ENCODE data around the gene CDX2. TPM values are rescaled to one million over a fixed set of nuclear protein-coding genes. Genes with fewer than 3 reads are reported as not detected.

CDX2 gene
- total and polyA plus RNA-seq, 2 donors (not counting 1 experiment from before 2014, with no cell fraction given) = not detected

DNA sequence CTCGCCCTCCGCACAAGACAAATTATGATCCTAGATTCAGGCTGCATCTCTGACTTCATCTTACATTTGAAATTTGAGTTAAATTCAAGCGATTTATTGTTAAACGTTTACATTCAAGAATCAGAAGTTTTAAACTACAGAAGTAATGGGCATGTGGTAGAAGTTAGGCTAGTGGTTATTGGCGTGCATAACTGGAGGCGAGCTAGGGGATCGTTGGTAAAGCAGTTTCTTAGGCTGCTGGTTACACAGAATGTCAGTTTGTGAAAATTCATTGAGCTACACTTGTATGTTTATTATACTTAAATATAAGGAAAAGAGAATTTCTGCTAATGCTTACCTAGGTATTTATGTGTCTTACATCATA, 733 bp upstream of the CDX2 start:
- ATAC-seq (ENCODE audit: low read depth) (no peak), DNase-seq (no peak)
- no CpG with 5 or more reads among the region's 7 CpGs for WGBS (ENCODE audit: insufficient coverage)
- H3K4me2 ChIP-seq (replicated peaks; ENCODE audit: low read depth, low read length, poor library complexity, severe bottlenecking) = peak overlapping the region; percentile 78
- no peak for TF ChIP-seq EZH2 (IDR thresholded peaks at IDR 0.05; ENCODE audit: borderline replicate concordance, insufficient read depth, low read depth, low read length, poor library complexity, severe bottlenecking)
- TF ChIP-seq, protein P1, sequence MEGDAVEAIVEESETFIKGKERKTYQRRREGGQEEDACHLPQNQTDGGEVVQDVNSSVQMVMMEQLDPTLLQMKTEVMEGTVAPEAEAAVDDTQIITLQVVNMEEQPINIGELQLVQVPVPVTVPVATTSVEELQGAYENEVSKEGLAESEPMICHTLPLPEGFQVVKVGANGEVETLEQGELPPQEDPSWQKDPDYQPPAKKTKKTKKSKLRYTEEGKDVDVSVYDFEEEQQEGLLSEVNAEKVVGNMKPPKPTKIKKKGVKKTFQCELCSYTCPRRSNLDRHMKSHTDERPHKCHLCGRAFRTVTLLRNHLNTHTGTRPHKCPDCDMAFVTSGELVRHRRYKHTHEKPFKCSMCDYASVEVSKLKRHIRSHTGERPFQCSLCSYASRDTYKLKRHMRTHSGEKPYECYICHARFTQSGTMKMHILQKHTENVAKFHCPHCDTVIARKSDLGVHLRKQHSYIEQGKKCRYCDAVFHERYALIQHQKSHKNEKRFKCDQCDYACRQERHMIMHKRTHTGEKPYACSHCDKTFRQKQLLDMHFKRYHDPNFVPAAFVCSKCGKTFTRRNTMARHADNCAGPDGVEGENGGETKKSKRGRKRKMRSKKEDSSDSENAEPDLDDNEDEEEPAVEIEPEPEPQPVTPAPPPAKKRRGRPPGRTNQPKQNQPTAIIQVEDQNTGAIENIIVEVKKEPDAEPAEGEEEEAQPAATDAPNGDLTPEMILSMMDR (IDR thresholded peaks at IDR 0.05) = no peak
- no peak overlapping the region for H3K27ac ChIP-seq (ENCODE audit: low read length in 2 of 2)
- no peak overlapping the region for H2AFZ ChIP-seq (ENCODE audit: insufficient read depth, low read depth, low read length, poor library complexity, severe bottlenecking)
- H3K4me3 ChIP-seq (ENCODE audit: control extremely low read depth in 1 of 5, extremely low read depth in 1 of 5, insufficient read depth in 1 of 5, low read depth in 2 of 5, low read length in 4 of 5) = no peak overlapping the region
- no peaks in the 10 kb centered on the region for H4K20me1 ChIP-seq (ENCODE audit: control insufficient read depth, insufficient read depth, low read length, poor library complexity, severe bottlenecking)
- peaks cover 76% of the 10 kb centered on the region for H3K27me3 Mint-ChIP-seq
- intact Hi-C loops (cut with micrococcal nuclease) = loop anchor here (5.0 kb wide), 1 partner anchor 48 kb away; no protein-coding TSS in a partner anchor
- H3K27ac Mint-ChIP-seq = no peak overlapping the region
- H3K9me3 Mint-ChIP-seq (ENCODE audit: insufficient read depth) = no peaks in the 10 kb centered on the region
- H3K36me3 ChIP-seq (replicated peaks in 1 of 2; ENCODE audit: control extremely low read depth in 1 of 2, control insufficient read depth in 1 of 2, extremely low read depth in 1 of 2, insufficient read depth in 2 of 2, low read length in 1 of 2) = no peaks in the 10 kb centered on the region
- H3K4me1 ChIP-seq (ENCODE audit: control insufficient read depth in 2 of 2, insufficient read depth in 2 of 2, low read length in 2 of 2) = peaks cover 43 to 56% of the 10 kb centered on the region in 2 donors
- ChIA-PET CTCF (interaction anchor here (0.5 to 3.4 kb wide), 6 partner anchors 11 to 995 kb away, joined by 3 to 15 read pairs (median 4); no protein-coding TSS in a partner anchor), POLR2A (no interaction called here)
- no peaks in the 10 kb centered on the region for H3K79me2 ChIP-seq (ENCODE audit: control insufficient read depth, insufficient read depth, low read length)
- peaks cover 0 to 58% (median 0%) of the 10 kb centered on the region in 3 donors for H3K9me3 ChIP-seq (ENCODE audit: control extremely low read depth in 1 of 3, control insufficient read depth in 2 of 3, insufficient read depth in 1 of 3, low read length in 2 of 3)
- H3K27me3 ChIP-seq (replicated peaks in 1 of 4; ENCODE audit: control extremely low read depth in 1 of 4, control insufficient read depth in 3 of 4, insufficient read depth in 4 of 4, low read length in 3 of 4) = peaks cover 0 to 92% (median 70%) of the 10 kb centered on the region in 4 experiments
- H3K4me1 Mint-ChIP-seq = peaks cover 34% of the 10 kb centered on the region
- H3K9ac ChIP-seq (ENCODE audit: low read length) = no peak overlapping the region
- peak overlapping the region; percentile 76 for H3K4me3 Mint-ChIP-seq

GRCh38 chr13:27968316-27969081, 616 bp downstream of the CDX2 start:
- ATAC-seq (ENCODE audit: low read depth) (no peak), DNase-seq (peak; percentile 54)
- CTCF ChIA-PET = interaction anchor here (1.5 to 3.4 kb wide), 4 partner anchors 12 to 141 kb away, joined by 3 to 15 read pairs (median 6); no protein-coding TSS in a partner anchor
- Mint-ChIP-seq H3K27ac (no peak overlapping the region), H3K4me1 (peaks cover 34% of the 10 kb centered on the region), H3K4me3 (no peak overlapping the region), H3K9me3 (ENCODE audit: insufficient read depth) (no peaks in the 10 kb centered on the region), H3K27me3 (peaks cover 77% of the 10 kb centered on the region)
- POLR2A ChIA-PET = interaction anchor here (0.5 kb wide), 1 partner anchor 192 kb away, joined by 3 read pairs; no protein-coding TSS in a partner anchor
- Histone ChIP-seq H3K4me1 (ENCODE audit: control insufficient read depth in 2 of 2, insufficient read depth in 2 of 2, low read length in 2 of 2) (peaks cover 43 to 56% of the 10 kb centered on the region in 2 donors), H2AFZ (ENCODE audit: insufficient read depth, low read depth, low read length, poor library complexity, severe bottlenecking) (peak overlapping the region; percentile 11), H3K9ac (ENCODE audit: low read length) (peak overlapping the region; percentile 44), H4K20me1 (ENCODE audit: control insufficient read depth, insufficient read depth, low read length, poor library complexity, severe bottlenecking) (no peaks in the 10 kb centered on the region), H3K27me3 (replicated peaks in 1 of 4; ENCODE audit: control extremely low read depth in 1 of 4, control insufficient read depth in 3 of 4, insufficient read depth in 4 of 4, low read length in 3 of 4) (peaks cover 0 to 88% (median 66%) of the 10 kb centered on the region in 4 experiments), H3K4me2 (replicated peaks; ENCODE audit: low read depth, low read length, poor library complexity, severe bottlenecking) (peak overlapping the region; percentile 78), H3K79me2 (ENCODE audit: control insufficient read depth, insufficient read depth, low read length) (no peaks in the 10 kb centered on the region), H3K36me3 (replicated peaks in 1 of 2; ENCODE audit: control extremely low read depth in 1 of 2, control insufficient read depth in 1 of 2, extremely low read depth in 1 of 2, insufficient read depth in 2 of 2, low read length in 1 of 2) (no peaks in the 10 kb centered on the region), H3K4me3 (ENCODE audit: control extremely low read depth in 1 of 5, extremely low read depth in 1 of 5, insufficient read depth in 1 of 5, low read depth in 2 of 5, low read length in 4 of 5) (peak overlapping the region in 3 of 5 experiments; percentile 25 to 41 (median 27)), H3K27ac (ENCODE audit: low read length in 2 of 2) (no peak overlapping the region), H3K9me3 (ENCODE audit: control extremely low read depth in 1 of 3, control insufficient read depth in 2 of 3, insufficient read depth in 1 of 3, low read length in 2 of 3) (peaks cover 0 to 58% (median 0%) of the 10 kb centered on the region in 3 donors)
- intact Hi-C loops (cut with micrococcal nuclease) = loop anchor here (5.0 kb wide), 1 partner anchor 46 kb away; no protein-coding TSS in a partner anchor
- 6% methylated on average over 86 of the region's 86 CpGs for WGBS (ENCODE audit: insufficient coverage)
- TF ChIP-seq, protein P1 (IDR thresholded peaks at IDR 0.05) = no peak
- no peak for TF ChIP-seq EZH2 (IDR thresholded peaks at IDR 0.05; ENCODE audit: borderline replicate concordance, insufficient read depth, low read depth, low read length, poor library complexity, severe bottlenecking)

All from B cell (primary cell).